Smooth muscle cell (in vitro differentiated cells): Measurements from ENCODE around the gene SEMA3A. TPM values are rescaled to one million over a fixed set of nuclear protein-coding genes. Genes with fewer than 3 reads are reported as not detected.

ENCODE experiments used
- DNase-seq: peaks from one replicate; lab custom pipeline; 2025; ENCODE audit not compliant: unreplicated experiment; lab: John Stamatoyannopoulos, UW
- H2AFZ ChIP-seq: fragments of 200-600 bp; sonication (generic); 2 replicates; pipeline ENCODE4 v1.6.0; 2016; ENCODE audit warnings: antibody characterized with exemption, low read depth, mild to moderate bottlenecking
- H3F3A ChIP-seq: fragments of 200-600 bp; sonication (generic); 2 replicates; pipeline ENCODE4 v1.6.0; 2017; ENCODE audit warnings: antibody characterized with exemption, low read depth
- H3K27ac ChIP-seq: fragments of 200-600 bp; sonication (generic); 2 replicates; pipeline ENCODE4 v1.5.1; 2016; ENCODE audit warnings: low read depth, mild to moderate bottlenecking
- H3K27me3 ChIP-seq: fragments of 200-600 bp; sonication (generic); 2 replicates; pipeline ENCODE4 v1.6.1; 2016; ENCODE audit warnings: low read depth, mild to moderate bottlenecking
- H3K36me3 ChIP-seq: fragments of 200-600 bp; sonication (generic); 2 replicates; pipeline ENCODE4 v1.5.1; 2016; ENCODE audit warnings: low read depth
- H3K4me1 ChIP-seq: fragments of 200-600 bp; sonication (generic); 2 replicates; pipeline ENCODE4 v1.5.1; 2016; ENCODE audit warnings: low read depth
- H3K4me2 ChIP-seq: fragments of 200-600 bp; sonication (generic); 2 replicates; pipeline ENCODE4 v1.6.0; 2016; ENCODE audit warnings: mild to moderate bottlenecking
- H3K4me3 ChIP-seq: fragments of 200-600 bp; sonication (generic); 2 replicates; pipeline ENCODE4 v1.5.1; 2016; ENCODE audit warnings: mild to moderate bottlenecking
- H3K79me2 ChIP-seq: fragments of 200-600 bp; sonication (generic); 2 replicates; pipeline ENCODE4 v1.6.0; 2016; ENCODE audit warnings: low read depth, mild to moderate bottlenecking
- H3K9ac ChIP-seq: fragments of 200-600 bp; sonication (generic); 2 replicates; pipeline ENCODE4 v1.6.0; 2016; ENCODE audit warnings: low read depth
- H3K9me3 ChIP-seq: fragments of 200-600 bp; sonication (generic); replicated peaks from 2 replicates; pipeline ENCODE4 v1.5.1; 2016; ENCODE audit warnings: low read depth
- H4K20me1 ChIP-seq: fragments of 200-600 bp; sonication (generic); 2 replicates; pipeline ENCODE4 v1.6.0; 2016; ENCODE audit warnings: low read depth
- CTCF ChIP-seq: fragments of 200-600 bp; sonication (generic); IDR thresholded peaks from 2 replicates; pipeline ENCODE4 v1.5.1; 2017; ENCODE audit warnings: borderline replicate concordance, mild to moderate bottlenecking, antibody characterized with exemption; ENCODE audit not compliant: insufficient read depth, poor library complexity, severe bottlenecking
- WGBS: methylation state at CpG from one replicate; pipeline ENCODE4 v1.1.7; 2016; ENCODE audit warnings: low lambda C conversion rate; 5-methylcytosine and 5-hydroxymethylcytosine counted together
- polyA plus RNA-seq: library from polyadenylated mRNA; unstranded; fragments of >200 nt; fragmentation: Nextera tagmentation; extraction: Ambion mirVana; gene quantifications from 2 replicates; pipeline ENCODE4 v1.2.1, GENCODE V29; 2016
- total RNA-seq: library from RNA; depleted of rRNA; stranded (reverse); fragments of >200 nt; gene quantifications from 2 replicates; pipeline ENCODE4 v1.2.3, GENCODE V29; 2014

The SEMA3A gene
- total and polyA plus RNA-seq, 2 experiments from 2014 or later: 8.3 to 34.6 TPM

DNA sequence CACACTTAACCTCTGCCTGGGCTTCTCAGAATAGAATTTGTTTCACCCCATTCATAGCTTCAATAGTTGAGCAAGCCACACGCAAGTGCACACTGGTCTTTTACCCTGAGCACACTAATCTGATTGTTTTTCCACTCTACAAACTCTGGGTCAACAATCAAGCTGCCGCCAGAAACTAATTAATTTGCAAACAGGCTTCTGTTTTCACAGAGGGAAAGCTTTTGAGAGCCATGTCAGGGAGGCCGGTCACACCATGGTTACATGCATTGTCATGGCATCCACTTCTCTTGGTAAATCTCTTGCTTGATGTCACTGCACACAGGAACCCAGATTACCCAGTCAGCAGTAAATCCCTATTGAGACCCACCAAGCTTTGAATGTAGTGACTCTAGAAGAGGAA lies 154.2 kb downstream of the SEMA3A start:
- H3K4me3 ChIP-seq: no peak overlapping the region
- H3K4me2 ChIP-seq: no peak overlapping the region
- no peak for DNase-seq
- H3K36me3 ChIP-seq: no peaks in the 10 kb centered on the region
- WGBS: 89% methylated on average over 3 of the region's 3 CpGs
- no peaks in the 10 kb centered on the region for H3K27me3 ChIP-seq
- no peak for TF ChIP-seq CTCF
- H3K79me2 ChIP-seq: no peaks in the 10 kb centered on the region
- no peaks in the 10 kb centered on the region for H4K20me1 ChIP-seq
- H3K9me3 ChIP-seq: no peaks in the 10 kb centered on the region
- H3K27ac ChIP-seq: no peak overlapping the region
- H3K9ac ChIP-seq: no peak overlapping the region
- peaks cover 32% of the 10 kb centered on the region for H3K4me1 ChIP-seq
- H2AFZ ChIP-seq: no peak overlapping the region
- no peaks in the 10 kb centered on the region for H3F3A ChIP-seq

DNA sequence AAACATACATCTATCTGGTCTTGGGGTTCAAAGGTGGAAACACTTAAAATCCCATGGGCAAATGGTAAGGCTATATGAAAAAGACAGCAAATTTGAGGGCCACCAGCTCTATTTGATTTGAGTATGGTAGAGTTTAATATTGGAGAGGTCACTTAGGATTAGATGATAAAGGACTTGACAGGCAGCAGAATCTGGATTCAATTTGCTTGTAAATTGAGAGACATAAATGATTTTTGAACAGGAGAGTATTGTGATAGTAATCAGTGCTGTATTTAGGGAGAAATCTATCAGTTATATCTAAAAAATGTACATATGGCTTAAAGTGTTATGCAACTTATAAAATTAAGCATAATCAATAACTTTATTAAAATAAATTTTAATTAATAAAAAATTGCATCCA lies 155.2 kb downstream of the SEMA3A start:
- H4K20me1 ChIP-seq: no peaks in the 10 kb centered on the region
- no peaks in the 10 kb centered on the region for H3F3A ChIP-seq
- no peaks in the 10 kb centered on the region for H3K27me3 ChIP-seq
- DNase-seq: no peak
- no peak for TF ChIP-seq CTCF
- H3K79me2 ChIP-seq: no peaks in the 10 kb centered on the region
- no peak overlapping the region for H2AFZ ChIP-seq
- H3K4me3 ChIP-seq: no peak overlapping the region
- H3K4me2 ChIP-seq: no peak overlapping the region
- peaks cover 32% of the 10 kb centered on the region for H3K4me1 ChIP-seq
- no peaks in the 10 kb centered on the region for H3K36me3 ChIP-seq
- H3K9me3 ChIP-seq: no peaks in the 10 kb centered on the region
- no peak overlapping the region for H3K9ac ChIP-seq
- no peak overlapping the region for H3K27ac ChIP-seq

GRCh38 chr7:84027678-84028077 lies 166.9 kb downstream of the SEMA3A start:
- H3K27ac ChIP-seq: no peak overlapping the region
- DNase-seq: no peak
- no peak overlapping the region for H2AFZ ChIP-seq
- no peaks in the 10 kb centered on the region for H3F3A ChIP-seq
- peaks cover 8% of the 10 kb centered on the region for H3K4me1 ChIP-seq
- H3K4me3 ChIP-seq: no peak overlapping the region
- no peaks in the 10 kb centered on the region for H3K36me3 ChIP-seq
- H3K9ac ChIP-seq: no peak overlapping the region
- no peak overlapping the region for H3K4me2 ChIP-seq
- no peak for TF ChIP-seq CTCF
- WGBS: over 99% methylated on average over 3 of the region's 3 CpGs
- no peaks in the 10 kb centered on the region for H3K9me3 ChIP-seq
- no peaks in the 10 kb centered on the region for H3K79me2 ChIP-seq
- H4K20me1 ChIP-seq: no peaks in the 10 kb centered on the region
- no peaks in the 10 kb centered on the region for H3K27me3 ChIP-seq

GRCh38 chr7:84025332-84025927 lies 169.2 kb downstream of the SEMA3A start:
- Histone ChIP-seq H4K20me1 (no peaks in the 10 kb centered on the region), H3K9me3 (no peaks in the 10 kb centered on the region), H2AFZ (no peak overlapping the region), H3K4me2 (peak overlapping the region; percentile 52), H3K27ac (peak overlapping the region; percentile 29), H3F3A (peaks cover 6% of the 10 kb centered on the region), H3K27me3 (no peaks in the 10 kb centered on the region), H3K4me1 (peaks cover 14% of the 10 kb centered on the region), H3K9ac (no peak overlapping the region), H3K79me2 (no peaks in the 10 kb centered on the region), H3K36me3 (no peaks in the 10 kb centered on the region), H3K4me3 (no peak overlapping the region)
- WGBS: 7% methylated on average over 3 of the region's 3 CpGs
- TF ChIP-seq CTCF: no peak
- no peak for DNase-seq
